ENCODE measurements around the gene PGAP3. TPM values are rescaled to one million over a fixed set of nuclear protein-coding genes. Genes with fewer than 3 reads are reported as not detected.

The PGAP3 gene
- total RNA-seq, 1 experiment from 2014 or later, result 13.2 TPM

GRCh38 chr17:39627712-39628516 lies 59.9 kb downstream of the PGAP3 start:
- Mint-ChIP-seq H3K4me3 (ENCODE audit: unreplicated experiment) (no peak overlapping the region), H3K27ac (ENCODE audit: low read depth, unreplicated experiment) (no peak overlapping the region), H3K4me1 (ENCODE audit: insufficient read depth, unreplicated experiment) (peaks cover 3% of the 10 kb centered on the region), H3K9me3 (ENCODE audit: unreplicated experiment) (no peaks in the 10 kb centered on the region), H3K36me3 (ENCODE audit: insufficient read depth, unreplicated experiment) (no peaks in the 10 kb centered on the region), H3K27me3 (ENCODE audit: insufficient read depth, unreplicated experiment) (peaks cover 37% of the 10 kb centered on the region)
- ChIA-PET POLR2A (interaction anchor here (0.6 to 1.1 kb wide), 3 partner anchors 10 to 112 kb away, joined by 3 to 4 read pairs (median 3); no protein-coding TSS in a partner anchor), CTCF (interaction anchor here (0.6 to 2.2 kb wide), 6 partner anchors 8 to 130 kb away, joined by 3 to 13 read pairs (median 3); no protein-coding TSS in a partner anchor)
- no peak for DNase-seq (ENCODE audit: unreplicated experiment)
- no TSS peak for BruUV-seq (replicated peaks)
- no peak for TF ChIP-seq CTCF (IDR thresholded peaks at IDR 0.05; ENCODE audit: unreplicated experiment)
- intact Hi-C loops (cut with micrococcal nuclease), result no loop called here

GRCh38 chr17:39627047-39627711 lies 60.7 kb downstream of the PGAP3 start:
- Mint-ChIP-seq H3K4me3 (ENCODE audit: unreplicated experiment) (no peak overlapping the region), H3K36me3 (ENCODE audit: insufficient read depth, unreplicated experiment) (no peaks in the 10 kb centered on the region), H3K9me3 (ENCODE audit: unreplicated experiment) (no peaks in the 10 kb centered on the region), H3K4me1 (ENCODE audit: insufficient read depth, unreplicated experiment) (peaks cover 3% of the 10 kb centered on the region), H3K27me3 (ENCODE audit: insufficient read depth, unreplicated experiment) (peaks cover 35% of the 10 kb centered on the region), H3K27ac (ENCODE audit: low read depth, unreplicated experiment) (no peak overlapping the region)
- DNase-seq (ENCODE audit: unreplicated experiment), result no peak
- no peak for TF ChIP-seq CTCF (IDR thresholded peaks at IDR 0.05; ENCODE audit: unreplicated experiment)
- CTCF ChIA-PET, result interaction anchor here (0.8 kb wide), 1 partner anchor 51 kb away, joined by 3 read pairs; no protein-coding TSS in a partner anchor
- POLR2A ChIA-PET, result interaction anchor here (1.1 kb wide), 1 partner anchor 112 kb away, joined by 4 read pairs; no protein-coding TSS in a partner anchor
- no TSS peak for BruUV-seq (replicated peaks)
- intact Hi-C loops (cut with micrococcal nuclease), result no loop called here

GRCh38 chr17:39626171-39627046 lies 61.4 kb downstream of the PGAP3 start, which contains the start of gene PPP1R1B:
Gene PPP1R1B, plus strand, starts transcription at chr17:39626952. Its CDS starts 441 bp downstream, at chr17:39627393.
- H3K27me3 Mint-ChIP-seq (ENCODE audit: insufficient read depth, unreplicated experiment), result peaks cover 27% of the 10 kb centered on the region
- no peak for DNase-seq (ENCODE audit: unreplicated experiment)
- H3K27ac Mint-ChIP-seq (ENCODE audit: low read depth, unreplicated experiment), result no peak within 1 kb of the TSS
- H3K4me3 Mint-ChIP-seq (ENCODE audit: unreplicated experiment), result no peak within 1 kb of the TSS
- ChIA-PET POLR2A (interaction anchor here (0.7 to 1.2 kb wide), 3 partner anchors 8 to 129 kb away, joined by 3 to 4 read pairs (median 3); no protein-coding TSS in a partner anchor), CTCF (interaction anchor here (0.6 to 9.2 kb wide), 3 partner anchors 77 to 646 kb away, joined by 3 to 125 read pairs (median 3); no protein-coding TSS in a partner anchor)
- H3K36me3 Mint-ChIP-seq (ENCODE audit: insufficient read depth, unreplicated experiment), result no peaks in the 10 kb centered on the region
- H3K4me1 Mint-ChIP-seq (ENCODE audit: insufficient read depth, unreplicated experiment), result peaks cover 3% of the 10 kb centered on the region
- intact Hi-C loops (cut with micrococcal nuclease), result no loop called here
- no peaks in the 10 kb centered on the region for H3K9me3 Mint-ChIP-seq (ENCODE audit: unreplicated experiment)
- TF ChIP-seq CTCF (IDR thresholded peaks at IDR 0.05; ENCODE audit: unreplicated experiment), result no peak
- BruUV-seq (replicated peaks), result no TSS peak
